ENCODE data around the gene TDRD3.
"Not testable (repeated sequence)": the region's sequence is repeated elsewhere in the genome, so short reads cannot be mapped to it uniquely, and the experiment has no call there.

Gene TDRD3

DNA sequence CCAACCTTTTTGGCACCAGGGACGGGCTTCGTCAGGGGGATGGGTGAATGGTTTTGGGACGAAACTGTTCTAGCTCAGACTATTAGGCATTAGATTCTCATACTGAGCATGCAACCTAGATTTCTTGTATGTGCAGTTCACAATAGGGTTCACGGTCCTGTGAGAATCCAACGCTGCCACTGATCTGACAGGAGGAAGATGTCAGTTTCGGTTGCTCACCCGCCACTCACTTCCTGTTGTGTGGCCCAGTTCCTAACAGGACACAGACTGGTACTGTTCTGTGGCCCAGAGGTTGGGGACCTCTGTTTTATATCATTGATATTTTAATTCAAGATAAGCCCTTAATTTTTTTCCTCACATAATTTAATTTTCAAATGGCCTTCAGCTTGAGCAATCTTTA lies 26.7 kb upstream of the TDRD3 start:
- ChIA-PET CTCF (interaction anchor here (1.5 kb wide), 1 partner anchor 20 kb away, joined by 4 read pairs; no protein-coding TSS in a partner anchor), POLR2A (no interaction called here)
- H3K4me3 ChIP-seq (ENCODE audit: low read depth, low read length) = no peak overlapping the region
- TF ChIP-seq, protein P1, sequence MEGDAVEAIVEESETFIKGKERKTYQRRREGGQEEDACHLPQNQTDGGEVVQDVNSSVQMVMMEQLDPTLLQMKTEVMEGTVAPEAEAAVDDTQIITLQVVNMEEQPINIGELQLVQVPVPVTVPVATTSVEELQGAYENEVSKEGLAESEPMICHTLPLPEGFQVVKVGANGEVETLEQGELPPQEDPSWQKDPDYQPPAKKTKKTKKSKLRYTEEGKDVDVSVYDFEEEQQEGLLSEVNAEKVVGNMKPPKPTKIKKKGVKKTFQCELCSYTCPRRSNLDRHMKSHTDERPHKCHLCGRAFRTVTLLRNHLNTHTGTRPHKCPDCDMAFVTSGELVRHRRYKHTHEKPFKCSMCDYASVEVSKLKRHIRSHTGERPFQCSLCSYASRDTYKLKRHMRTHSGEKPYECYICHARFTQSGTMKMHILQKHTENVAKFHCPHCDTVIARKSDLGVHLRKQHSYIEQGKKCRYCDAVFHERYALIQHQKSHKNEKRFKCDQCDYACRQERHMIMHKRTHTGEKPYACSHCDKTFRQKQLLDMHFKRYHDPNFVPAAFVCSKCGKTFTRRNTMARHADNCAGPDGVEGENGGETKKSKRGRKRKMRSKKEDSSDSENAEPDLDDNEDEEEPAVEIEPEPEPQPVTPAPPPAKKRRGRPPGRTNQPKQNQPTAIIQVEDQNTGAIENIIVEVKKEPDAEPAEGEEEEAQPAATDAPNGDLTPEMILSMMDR (IDR thresholded peaks at IDR 0.05; ENCODE audit: insufficient read depth, low read length, missing control alignments) = no peak
- no peak for DNase-seq (ENCODE audit: low read depth, low spot score)

DNA sequence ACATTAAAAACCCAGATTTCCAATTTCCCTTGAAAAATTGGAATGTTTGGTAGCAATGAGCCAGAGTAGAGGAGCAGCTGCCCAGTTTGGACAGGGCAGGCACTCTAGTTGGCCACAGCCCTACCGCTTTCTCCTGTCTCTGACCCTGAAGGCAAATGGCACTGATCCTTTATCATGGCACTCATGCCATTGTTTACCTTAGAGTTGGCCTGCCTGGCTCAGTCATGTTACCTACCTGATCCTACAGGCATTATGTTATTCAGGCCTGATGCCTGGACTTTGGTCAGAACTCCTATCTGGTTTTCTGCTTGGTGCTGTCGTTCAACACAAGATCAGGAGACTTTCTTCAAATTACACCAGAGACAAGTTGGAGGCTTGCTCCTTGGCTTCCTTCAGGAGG lies 24.9 kb upstream of the TDRD3 start:
- CTCF ChIA-PET = no interaction called here
- DNase-seq (ENCODE audit: low read depth, low spot score) = no peak
- POLR2A ChIA-PET = no interaction called here

DNA sequence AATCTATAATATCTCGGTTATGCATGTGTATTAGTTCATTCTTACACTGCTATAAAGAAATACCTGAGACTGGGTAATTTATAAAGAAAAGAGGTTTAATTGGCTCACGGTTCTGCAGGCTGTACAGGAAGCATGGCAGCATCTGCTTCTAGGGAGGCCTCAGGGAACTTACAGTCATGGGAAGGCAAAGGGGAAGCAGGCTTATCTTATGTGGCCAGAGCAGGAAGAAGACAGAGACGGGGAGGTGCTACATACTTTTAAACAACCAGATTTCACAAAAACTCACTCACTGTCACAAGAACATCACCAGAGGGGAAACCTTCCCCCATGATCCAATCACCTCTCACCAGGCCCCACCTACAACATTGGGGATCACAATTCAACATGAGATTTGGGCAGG lies 17.7 kb upstream of the TDRD3 start:
- CTCF ChIA-PET = interaction anchor here (1.3 kb wide), 1 partner anchor 13 kb away, joined by 3 read pairs; no protein-coding TSS in a partner anchor
- H3K4me3 ChIP-seq (ENCODE audit: low read depth, low read length); POLR2A ChIA-PET; DNase-seq (ENCODE audit: low read depth, low spot score): not testable (repeated sequence)

More for the DNA sequence above, 24.9 kb upstream of the TDRD3 start:
- H3K4me3 ChIP-seq (ENCODE audit: low read depth, low read length) = no peak overlapping the region
- TF ChIP-seq, protein P1 (IDR thresholded peaks at IDR 0.05; ENCODE audit: insufficient read depth, low read length, missing control alignments) = no peak

DNA sequence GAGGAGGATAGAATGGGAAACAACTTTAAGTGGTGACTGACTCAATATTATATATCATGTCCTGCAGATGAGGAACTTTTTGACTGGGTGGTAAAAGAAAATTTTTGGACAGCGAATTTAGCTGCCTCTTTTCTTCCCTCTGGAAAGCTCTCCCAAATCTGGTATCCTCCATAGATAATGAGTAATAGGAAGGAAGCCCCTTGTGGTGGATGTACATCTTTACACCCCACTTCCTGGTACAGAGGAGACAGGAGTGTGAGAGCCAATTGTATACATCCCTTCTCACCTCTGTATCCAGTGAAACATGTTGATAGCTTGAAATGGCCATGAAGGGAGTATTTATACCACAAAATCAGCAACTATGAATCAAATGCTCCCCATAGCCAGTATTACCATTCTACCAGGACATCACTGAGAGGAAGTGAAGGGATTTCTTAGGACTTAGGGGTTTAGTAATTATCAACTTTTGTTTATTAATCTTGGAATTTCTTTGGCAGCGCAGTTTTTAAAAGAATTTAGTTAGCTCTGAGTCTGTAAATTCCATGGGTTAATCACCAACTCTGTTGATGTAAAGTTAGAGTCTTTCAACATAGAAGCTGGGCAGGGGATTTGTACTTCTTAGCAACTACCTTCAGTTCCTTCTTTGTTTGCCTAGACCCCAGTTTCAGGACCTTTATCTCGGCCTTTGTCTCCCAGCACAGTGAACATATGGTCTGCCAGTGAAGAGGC lies 17.0 kb upstream of the TDRD3 start:
- TF ChIP-seq, protein P1 (IDR thresholded peaks at IDR 0.05; ENCODE audit: insufficient read depth, low read length, missing control alignments) = no peak
- ChIA-PET CTCF (interaction anchor here (0.7 to 1.3 kb wide), 2 partner anchors 11 to 12 kb away, joined by 3 read pairs; no protein-coding TSS in a partner anchor), POLR2A (no interaction called here)
- H3K4me3 ChIP-seq (ENCODE audit: low read depth, low read length) = no peak overlapping the region
- no peak for DNase-seq (ENCODE audit: low read depth, low spot score)

DNA sequence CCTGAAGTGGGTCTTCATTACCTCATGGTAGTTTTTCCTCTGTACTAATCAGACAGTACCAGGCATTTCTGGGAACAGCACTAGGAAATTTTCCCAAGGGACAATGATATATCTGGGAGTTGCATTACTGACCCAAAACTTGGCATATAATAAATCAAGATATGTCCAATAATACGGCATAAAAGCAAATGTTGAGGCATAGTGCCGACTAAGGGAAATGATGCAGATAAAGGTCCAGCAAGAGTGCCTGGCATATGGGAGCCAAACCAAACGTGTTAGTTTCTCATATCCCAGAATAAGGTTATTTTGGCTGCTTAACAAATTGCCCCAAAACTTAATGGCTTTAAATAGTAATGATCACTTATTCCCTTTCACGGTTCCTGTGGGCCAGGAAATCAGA lies 12.1 kb upstream of the TDRD3 start:
- ChIA-PET POLR2A (no interaction called here), CTCF (no interaction called here)
- no peak for DNase-seq (ENCODE audit: low read depth, low spot score)
- no peak overlapping the region for H3K4me3 ChIP-seq (ENCODE audit: low read depth, low read length)
- TF ChIP-seq, protein P1 (IDR thresholded peaks at IDR 0.05; ENCODE audit: insufficient read depth, low read length, missing control alignments) = no peak

DNA sequence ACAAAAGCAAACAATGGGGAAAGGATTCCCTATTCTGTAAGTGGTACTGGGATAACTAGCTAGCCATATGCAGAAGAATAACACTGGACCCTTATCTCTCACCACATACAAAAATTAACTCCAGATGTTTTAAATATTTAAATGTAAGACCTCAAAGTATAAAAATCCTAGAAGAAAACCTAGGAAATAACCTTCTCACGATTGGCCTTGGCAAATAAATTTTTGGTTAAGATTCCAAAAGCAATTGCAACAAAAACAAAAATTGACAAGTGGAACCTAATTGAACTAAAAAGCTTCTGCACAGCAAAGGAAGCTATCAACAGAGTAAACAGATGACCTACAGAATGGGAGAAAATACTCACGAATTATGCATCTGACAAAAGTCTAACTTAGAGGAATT lies 10.8 kb upstream of the TDRD3 start:
- DNase-seq (ENCODE audit: low read depth, low spot score) = no peak
- POLR2A ChIA-PET = no interaction called here
- TF ChIP-seq, protein P1 (IDR thresholded peaks at IDR 0.05; ENCODE audit: insufficient read depth, low read length, missing control alignments) = no peak
- CTCF ChIA-PET = no interaction called here
- H3K4me3 ChIP-seq (ENCODE audit: low read depth, low read length) = no peak overlapping the region

DNA sequence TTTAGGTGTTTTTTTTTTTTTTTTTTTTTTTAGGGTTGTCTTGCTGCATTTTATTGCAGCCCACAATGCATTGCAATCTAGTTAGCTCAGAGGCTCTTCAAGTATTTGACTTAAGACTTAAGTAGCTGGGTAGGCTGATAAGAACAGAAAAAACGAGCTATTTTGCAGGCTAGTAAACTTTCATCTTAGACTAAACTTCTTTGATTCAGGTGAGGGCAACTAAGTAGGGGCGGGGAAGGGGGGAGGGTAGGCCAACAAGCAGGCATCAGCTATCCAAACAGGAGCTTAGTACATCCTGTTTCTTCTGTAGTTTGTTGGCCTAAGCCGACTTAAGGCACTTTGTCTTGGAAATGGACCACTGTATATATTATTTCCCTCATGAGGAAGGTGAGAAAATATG lies 4.9 kb upstream of the TDRD3 start:
- CTCF ChIA-PET = interaction anchor here (1.5 kb wide), 1 partner anchor 12 kb away, joined by 3 read pairs; no protein-coding TSS in a partner anchor
- H3K4me3 ChIP-seq (ENCODE audit: low read depth, low read length) = no peak overlapping the region
- TF ChIP-seq, protein P1 (IDR thresholded peaks at IDR 0.05; ENCODE audit: insufficient read depth, low read length, missing control alignments) = no peak
- no peak for DNase-seq (ENCODE audit: low read depth, low spot score)
- POLR2A ChIA-PET = no interaction called here

All from AG04449 (cell line).